Common myeloid progenitor, CD34-positive (primary cell): ENCODE results near the gene IL12RB2.

Experiments
- CTCF ChIA-PET: fragments of 350-600 bp; sonication (Branson Sonifier 250); formaldehyde crosslinking; loops from one replicate; lab custom pipeline; 2021; ENCODE audit warnings: antibody characterized with exemption; lab: Charles Lee
- POLR2A ChIA-PET: fragments of 350-600 bp; sonication (Branson Sonifier 250); formaldehyde crosslinking; loops from one replicate; lab custom pipeline; 2021; ENCODE audit warnings: antibody characterized with exemption; lab: Charles Lee
- DNase-seq, 3 donors: peaks; one replicate each; pipeline versions ENCODE4 v3.0.0 to v3.0.0-alpha.2; 2013
- H3K27ac ChIP-seq, 2 experiments: 1 replicate in 1 of 2; 2 replicates in 1 of 2; pipeline ENCODE4 v1.7.0; 2013; ENCODE audit warnings: inconsistent platforms in 2 of 2, low read length in 2 of 2, mild to moderate bottlenecking in 2 of 2, low read depth in 1 of 2, moderate library complexity in 1 of 2; ENCODE audit not compliant: severe bottlenecking in 2 of 2, insufficient read depth in 1 of 2, poor library complexity in 1 of 2
- H3K27me3 ChIP-seq, 5 experiments: replicated peaks in 2 of 5; 1 replicate in 3 of 5; 2 replicates in 2 of 5; pipeline versions ENCODE4 v1.6.1 to v1.7.0; 2013; ENCODE audit warnings: low read length in 4 of 5, mild to moderate bottlenecking in 2 of 5, moderate library complexity in 2 of 5, inconsistent platforms in 1 of 5; ENCODE audit not compliant: insufficient read depth in 5 of 5, control insufficient read depth in 4 of 5
- H3K36me3 ChIP-seq, 4 experiments: 1 replicate in 2 of 4; 2 replicates in 2 of 4; pipeline versions ENCODE4 v1.6.1 to v1.7.0; 2013; ENCODE audit warnings: low read length in 3 of 4, control low read depth in 1 of 4, mild to moderate bottlenecking in 1 of 4; ENCODE audit not compliant: control insufficient read depth in 4 of 4, insufficient read depth in 4 of 4
- H3K4me1 ChIP-seq, 4 experiments: 1 replicate in 3 of 4; 2 replicates in 1 of 4; pipeline versions ENCODE4 v1.6.1 to v1.7.1; 2013; ENCODE audit warnings: low read length in 3 of 4, mild to moderate bottlenecking in 3 of 4, control low read depth in 1 of 4, inconsistent platforms in 1 of 4, moderate library complexity in 1 of 4; ENCODE audit not compliant: control insufficient read depth in 4 of 4, insufficient read depth in 4 of 4; ENCODE audit errors: control extremely low read depth in 1 of 4
- H3K4me3 ChIP-seq, 7 experiments: 1 replicate in 4 of 7; 2 replicates in 3 of 7; pipeline versions ENCODE4 v1.5.1 to v1.7.0; 2013; ENCODE audit warnings: mild to moderate bottlenecking in 7 of 7, low read length in 6 of 7, moderate library complexity in 6 of 7, inconsistent platforms in 2 of 7, low read depth in 2 of 7, control low read depth in 1 of 7; ENCODE audit not compliant: insufficient read depth in 4 of 7, control insufficient read depth in 1 of 7; ENCODE audit errors: extremely low read depth in 1 of 7
- H3K9me3 ChIP-seq, 5 experiments: 1 replicate in 4 of 5; 2 replicates in 1 of 5; pipeline versions ENCODE4 v1.6.1 to v1.7.1; 2013; ENCODE audit warnings: low read length in 4 of 5, mild to moderate bottlenecking in 2 of 5, inconsistent platforms in 1 of 5, low read depth in 1 of 5, moderate library complexity in 1 of 5; ENCODE audit not compliant: control insufficient read depth in 4 of 5, insufficient read depth in 2 of 5; ENCODE audit errors: control extremely low read depth in 1 of 5
- WGBS: methylation state at CpG from one replicate; pipeline ENCODE4 v1.1.5; 2013; ENCODE audit not compliant: insufficient coverage; 5-methylcytosine and 5-hydroxymethylcytosine counted together

IL12RB2 gene

DNA sequence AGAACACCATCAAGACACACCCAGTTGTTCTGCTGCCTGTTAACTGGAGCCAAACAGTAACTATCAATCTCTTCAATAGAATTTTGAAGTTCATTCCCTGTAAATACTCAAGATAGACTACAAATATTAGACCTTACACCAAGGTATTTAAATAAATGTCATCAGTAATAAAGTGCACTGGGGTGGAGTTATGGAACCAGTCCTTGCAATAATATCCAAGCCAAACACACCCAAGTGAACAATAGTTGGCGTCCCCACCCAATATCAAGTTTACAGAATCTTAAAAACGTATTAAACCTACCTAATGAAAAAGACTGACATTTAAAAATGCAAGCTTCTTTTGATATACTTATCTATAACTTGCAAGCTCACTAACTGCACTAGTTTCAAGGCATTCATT lies 119.8 kb downstream of the IL12RB2 start:
- Histone ChIP-seq H3K27me3 (no peaks in the 10 kb centered on the region), H3K27ac (peak overlapping the region in 1 of 2 experiments; percentile 91), H3K36me3 (peaks cover 13 to 57% (median 27%) of the 10 kb centered on the region in 4 experiments), H3K4me1 (peaks cover 19 to 41% (median 22%) of the 10 kb centered on the region in 4 experiments), H3K9me3 (no peaks in the 10 kb centered on the region), H3K4me3 (peak overlapping the region in 6 of 7 experiments; percentile 90 to 98 (median 96))
- WGBS, result 20% methylated on average over 2 of the region's 2 CpGs
- DNase-seq, result no peak
- ChIA-PET CTCF (interaction anchor here (0.7 to 1.5 kb wide), 2 partner anchors 67 to 73 kb away, joined by 3 to 6 read pairs; no protein-coding TSS in a partner anchor), POLR2A (no interaction called here)

DNA sequence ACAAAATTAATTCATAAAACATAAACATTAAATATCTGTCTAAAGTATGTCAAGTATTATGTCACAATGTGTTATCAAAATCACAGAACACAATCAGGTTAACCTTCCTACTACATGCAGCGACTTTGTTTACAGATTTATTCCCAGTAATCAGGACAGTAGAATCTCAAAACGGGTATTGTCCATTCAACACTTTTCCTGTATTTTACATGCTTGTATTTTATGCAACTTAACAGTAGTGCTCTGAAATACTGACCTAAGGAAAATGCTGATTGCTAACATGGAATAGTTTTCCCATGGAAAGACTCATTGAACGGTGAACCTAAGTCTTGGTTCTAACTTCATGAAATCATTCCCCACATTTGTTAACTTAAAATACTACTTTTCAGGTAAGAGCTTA lies 120.3 kb downstream of the IL12RB2 start:
- CTCF ChIA-PET, result interaction anchor here (0.7 to 1.5 kb wide), 5 partner anchors 10 to 72 kb away, joined by 3 to 6 read pairs (median 3); no protein-coding TSS in a partner anchor
- peak overlapping the region in 6 of 7 experiments; percentile 90 to 98 (median 96) for H3K4me3 ChIP-seq
- 0% methylated on average over 1 of the region's 3 CpGs for WGBS
- POLR2A ChIA-PET, result no interaction called here
- no peaks in the 10 kb centered on the region for H3K9me3 ChIP-seq
- H3K36me3 ChIP-seq, result peaks cover 12 to 52% (median 23%) of the 10 kb centered on the region in 4 experiments
- no peak for DNase-seq
- H3K27me3 ChIP-seq, result no peaks in the 10 kb centered on the region
- peak overlapping the region; percentile 80 to 91 for H3K27ac ChIP-seq
- peaks cover 19 to 42% (median 23%) of the 10 kb centered on the region in 4 experiments for H3K4me1 ChIP-seq

DNA sequence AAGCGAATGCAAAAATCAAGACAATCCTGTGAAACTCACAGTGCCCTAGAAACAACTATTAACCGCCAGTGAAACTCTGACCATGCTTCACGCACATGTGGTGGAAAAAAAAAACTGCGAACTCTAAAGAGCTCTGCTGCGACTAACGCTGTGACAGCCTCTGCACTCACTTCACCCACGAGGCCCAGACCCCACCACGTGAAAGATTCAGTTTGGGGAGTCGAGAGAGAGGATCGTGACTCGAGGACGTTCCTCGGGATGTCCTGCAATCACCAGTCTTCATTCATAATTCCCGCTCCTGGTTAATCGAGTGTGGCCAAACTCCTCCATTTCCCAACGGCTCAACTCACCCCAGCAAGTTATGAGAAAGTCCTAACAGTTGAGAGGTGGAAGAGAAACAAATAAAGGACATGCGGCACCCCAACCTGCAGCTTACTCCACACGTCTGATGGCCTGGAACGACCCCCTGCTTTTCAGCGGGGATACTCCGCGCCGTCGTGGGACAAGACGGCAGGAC lies 121.4 kb downstream of the IL12RB2 start:
- Histone ChIP-seq H3K9me3 (no peaks in the 10 kb centered on the region), H3K27ac (peak overlapping the region; percentile 80 to 91), H3K27me3 (no peaks in the 10 kb centered on the region), H3K4me3 (peak overlapping the region; percentile 79 to 98 (median 95)), H3K4me1 (peaks cover 23 to 53% (median 32%) of the 10 kb centered on the region in 4 experiments), H3K36me3 (peaks cover under 1 to 41% (median 16%) of the 10 kb centered on the region in 4 experiments)
- 0% methylated on average over 22 of the region's 25 CpGs for WGBS
- DNase-seq, result peak in 2 of 3 donors; percentile 26 to 40
- CTCF ChIA-PET, result interaction anchor here (0.7 to 1.6 kb wide), 8 partner anchors 9 to 69 kb away, joined by 3 to 7 read pairs (median 3); no protein-coding TSS in a partner anchor
- POLR2A ChIA-PET, result no interaction called here

DNA sequence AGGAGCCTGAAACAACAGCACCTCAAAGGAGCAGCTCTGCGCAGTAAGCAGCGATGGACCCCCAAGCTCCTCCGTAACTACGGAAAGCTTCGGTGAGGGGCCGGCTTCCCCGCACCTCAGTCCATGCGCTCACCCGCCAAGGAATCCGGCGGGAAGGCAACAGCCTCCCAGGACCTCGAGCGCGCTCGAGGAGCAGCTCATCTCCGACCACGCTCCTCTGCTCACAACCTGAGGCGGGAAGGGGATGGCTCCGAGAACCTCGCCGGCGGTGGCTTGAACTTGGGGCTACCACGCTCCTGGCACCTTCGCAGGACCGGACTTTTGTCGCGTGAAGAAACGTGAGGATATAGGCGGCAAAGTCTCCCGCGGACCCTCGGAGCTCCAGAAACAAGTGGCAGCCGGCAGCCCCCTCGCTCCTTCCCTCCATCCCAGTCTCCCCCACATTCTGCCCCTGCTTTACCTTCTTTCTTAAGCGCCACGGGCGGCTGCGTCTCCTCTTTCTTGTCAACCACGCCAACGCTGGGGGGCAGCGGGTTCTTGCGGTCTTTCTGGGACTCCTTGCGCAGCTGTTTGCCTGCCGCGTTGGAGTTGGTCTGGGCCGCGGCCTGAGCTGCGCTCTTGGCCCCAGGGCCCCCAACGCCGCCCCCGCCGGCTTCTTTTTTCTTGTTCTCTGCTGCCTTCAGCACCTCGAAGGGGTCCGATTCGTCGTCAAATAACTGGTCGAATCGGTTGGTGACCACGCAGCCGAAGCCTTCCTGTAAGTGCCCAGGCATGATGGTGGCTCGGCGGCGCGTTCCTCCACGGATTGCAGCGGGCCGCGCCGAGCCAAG lies 122.1 kb downstream of the IL12RB2 start:
- Histone ChIP-seq H3K4me3 (peak overlapping the region; percentile 79 to 98 (median 95)), H3K36me3 (peaks cover 0 to 34% (median 11%) of the 10 kb centered on the region in 4 experiments), H3K27ac (peak overlapping the region; percentile 80 to 91), H3K27me3 (no peaks in the 10 kb centered on the region), H3K9me3 (no peaks in the 10 kb centered on the region), H3K4me1 (peaks cover 23 to 60% (median 37%) of the 10 kb centered on the region in 4 experiments)
- 0% methylated on average over 67 of the region's 69 CpGs for WGBS
- ChIA-PET POLR2A (interaction anchor here (0.7 to 1.4 kb wide), 2 partner anchors 61 to 89 kb away, joined by 3 read pairs; no protein-coding TSS in a partner anchor), CTCF (interaction anchor here (0.8 to 1.6 kb wide), 6 partner anchors 10 to 64 kb away, joined by 3 to 7 read pairs (median 3); no protein-coding TSS in a partner anchor)
- peak in 1 of 3 donors; percentile 34 for DNase-seq

DNA sequence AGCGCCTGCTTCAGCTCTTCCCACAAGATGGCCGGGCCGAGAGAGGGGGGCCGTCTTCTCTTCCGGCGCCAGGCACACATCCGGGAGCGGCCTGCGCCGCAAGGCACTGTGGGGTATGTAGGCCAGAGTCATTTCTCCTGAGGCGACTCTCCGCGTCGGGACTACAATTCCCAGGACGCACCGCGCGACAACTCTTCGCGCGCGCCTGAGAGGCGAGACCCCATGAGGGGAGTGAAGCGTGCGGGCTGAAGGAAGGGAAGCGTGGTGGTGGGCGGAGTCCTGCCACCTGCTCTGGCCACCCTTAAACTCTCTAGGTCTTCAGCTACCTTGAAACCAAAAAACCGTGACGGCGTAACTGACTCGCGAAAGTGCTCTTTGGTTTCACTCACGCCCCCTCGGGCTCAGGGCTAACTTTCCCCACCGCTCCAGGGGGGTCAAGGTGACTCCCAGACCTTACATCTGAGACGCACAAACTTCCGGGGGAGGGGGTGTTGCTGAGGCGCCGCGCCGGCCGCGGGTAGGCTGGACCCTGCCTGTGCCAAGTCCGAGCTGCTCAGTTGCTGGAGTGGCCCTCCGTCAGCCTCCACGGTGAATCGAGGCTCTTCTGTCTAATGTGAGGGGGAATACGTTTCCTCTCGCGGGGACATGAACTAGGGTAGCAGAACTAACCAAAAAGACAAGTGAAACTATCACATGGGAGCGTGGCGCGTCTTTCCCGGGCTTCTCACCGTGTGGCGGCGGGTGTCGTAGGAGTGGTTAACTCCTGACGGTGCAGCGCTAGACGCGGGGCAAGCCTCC lies 122.9 kb downstream of the IL12RB2 start, which contains the start of gene SERBP1:
Gene SERBP1 (minus strand): TSS at position 45 of the 798 bp plus-strand sequence. CDS start 102 bp downstream, outside the sequence.
- ChIA-PET CTCF (interaction anchor here (0.9 to 2.3 kb wide), 2 partner anchors 9 to 11 kb away, joined by 3 to 11 read pairs; no protein-coding TSS in a partner anchor), POLR2A (interaction anchor here (0.7 to 1.4 kb wide), 2 partner anchors 60 to 90 kb away, joined by 3 read pairs; no protein-coding TSS in a partner anchor)
- Histone ChIP-seq H3K27ac (peak within 1 kb of the TSS; percentile 80 to 92), H3K36me3 (peaks cover 0 to 27% (median 5%) of the 10 kb centered on the region in 4 experiments), H3K4me3 (peak within 1 kb of the TSS; percentile 79 to 98 (median 95)), H3K27me3 (no peaks in the 10 kb centered on the region), H3K4me1 (peaks cover 23 to 60% (median 38%) of the 10 kb centered on the region in 4 experiments), H3K9me3 (no peaks in the 10 kb centered on the region)
- peak; percentile 98 to 99 (median 98) for DNase-seq
- 0% methylated on average over 34 of the region's 62 CpGs for WGBS

DNA sequence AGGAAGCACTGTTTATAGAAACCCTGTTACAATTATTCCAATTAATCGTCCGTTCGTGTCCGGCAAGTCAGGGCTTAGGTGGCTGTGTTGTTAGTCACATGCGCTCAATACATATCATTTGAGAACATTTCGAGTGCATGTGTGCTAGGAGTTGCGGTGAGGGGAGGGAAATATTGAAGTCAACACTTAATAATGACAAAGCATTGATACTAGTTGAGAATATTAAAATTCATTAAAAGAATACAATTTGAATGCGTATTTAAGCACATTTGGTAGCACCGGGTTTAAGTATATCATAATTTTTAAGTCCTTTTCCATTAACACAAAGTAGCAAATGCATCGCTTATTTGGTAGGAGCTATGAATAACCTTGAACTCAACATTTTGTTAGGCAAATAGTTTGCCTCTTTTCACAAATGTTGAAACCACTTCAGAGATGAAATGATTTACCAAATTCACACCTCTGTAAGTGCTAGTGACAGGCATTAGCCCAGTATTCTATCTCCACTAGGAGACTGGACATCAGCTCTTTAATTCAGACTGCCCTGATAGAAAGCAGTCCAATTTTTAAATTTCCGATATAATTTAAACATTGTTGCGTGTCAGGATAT lies 123.6 kb downstream of the IL12RB2 start:
- no peaks in the 10 kb centered on the region for H3K9me3 ChIP-seq
- no peaks in the 10 kb centered on the region for H3K27me3 ChIP-seq
- ChIA-PET POLR2A (no interaction called here), CTCF (interaction anchor here (1.1 to 2.4 kb wide), 4 partner anchors 11 to 69 kb away, joined by 3 to 11 read pairs (median 8); no protein-coding TSS in a partner anchor)
- no peak for DNase-seq
- H3K27ac ChIP-seq, result peak overlapping the region; percentile 70 to 92
- 93% methylated on average over 2 of the region's 12 CpGs for WGBS
- H3K36me3 ChIP-seq, result peaks cover 0 to 20% (median under 1%) of the 10 kb centered on the region in 4 experiments
- H3K4me1 ChIP-seq, result peaks cover 22 to 60% (median 38%) of the 10 kb centered on the region in 4 experiments
- peak overlapping the region; percentile 79 to 98 (median 95) for H3K4me3 ChIP-seq
